IMR-90 (cell line): ENCODE measurements around the gene OTUD4. TPM values are rescaled to one million over a fixed set of nuclear protein-coding genes. Genes with fewer than 3 reads are reported as not detected.

Source experiments
- ATAC-seq: fragments of 200-7000 bp; cut with Tn5 transposase; 2 replicates; pipeline ENCODE4 v1.9.1; 2020; ENCODE audit warnings: low read depth, mild to moderate bottlenecking, moderate library complexity
- BruUV-seq: library from RNA; stranded (reverse); fragments of 400-500 nt; replicated peaks from 2 replicates; lab custom pipeline; 2021; lab: Mats Ljungman, UMichigan
- CTCF ChIA-PET: fragments of 300-600 bp; formaldehyde crosslinking; extraction: SDS; loops from one replicate; lab custom pipeline; 2021; ENCODE audit warnings: antibody characterized with exemption; lab: Yijun Ruan, JAX
- POLR2A ChIA-PET: fragments of 300-600 bp; sonication (Branson Sonifier 250); formaldehyde crosslinking; loops from one replicate; lab custom pipeline; 2022; ENCODE audit warnings: antibody characterized with exemption; ENCODE audit not compliant: unreplicated experiment; lab: Charles Lee
- DNase-seq: peaks from one replicate; pipeline ENCODE4 v3.0.0; 2013
- H2AFZ ChIP-seq: replicated peaks from 2 replicates; pipeline ENCODE3; 2013; ENCODE audit warnings: low read length, mild to moderate bottlenecking; ENCODE audit not compliant: poor library complexity
- H2AK5ac ChIP-seq: 2 replicates; pipeline ENCODE4 v1.6.1; 2013; ENCODE audit warnings: low read depth, low read length, inconsistent platforms
- H2AK9ac ChIP-seq: replicated peaks from 2 replicates; pipeline ENCODE3; 2013; ENCODE audit warnings: mild to moderate bottlenecking, low read depth, low read length, moderate library complexity; ENCODE audit not compliant: poor library complexity
- H2BK120ac ChIP-seq: 2 replicates; pipeline ENCODE4 v1.6.1; 2013; ENCODE audit warnings: low read depth, low read length, inconsistent platforms
- H2BK15ac ChIP-seq: 3 replicates; pipeline ENCODE4 v1.6.1; 2013; ENCODE audit warnings: low read depth, low read length, inconsistent platforms
- H2BK20ac ChIP-seq: 2 replicates; pipeline ENCODE4 v1.6.1; 2013; ENCODE audit warnings: low read depth, mild to moderate bottlenecking, inconsistent platforms, low read length, moderate library complexity
- H2BK5ac ChIP-seq: 2 replicates; pipeline ENCODE4 v1.6.1; 2013; ENCODE audit warnings: mild to moderate bottlenecking, low read depth, low read length, inconsistent platforms; ENCODE audit not compliant: poor library complexity, severe bottlenecking
- H3K14ac ChIP-seq: replicated peaks from 2 replicates; pipeline ENCODE4 v1.6.1; 2013; ENCODE audit warnings: low read depth, low read length, inconsistent platforms
- H3K18ac ChIP-seq: 2 replicates; pipeline ENCODE4 v1.6.1; 2013; ENCODE audit warnings: low read depth, low read length, control low read depth
- H3K23ac ChIP-seq: 2 replicates; pipeline ENCODE4 v1.6.1; 2013; ENCODE audit warnings: low read depth, low read length, inconsistent platforms
- H3K27ac ChIP-seq: 2 replicates; pipeline ENCODE4 v1.5.1; 2013; ENCODE audit warnings: mild to moderate bottlenecking, control low read depth, low read length; ENCODE audit not compliant: insufficient read depth
- H3K27me3 ChIP-seq: 2 replicates; pipeline ENCODE4 v1.6.1; 2013; ENCODE audit warnings: low read length; ENCODE audit not compliant: control insufficient read depth, insufficient read depth
- H3K36me3 ChIP-seq: 2 replicates; pipeline ENCODE4 v1.6.1; 2013; ENCODE audit warnings: low read length, mixed read lengths; ENCODE audit not compliant: control insufficient read depth, insufficient read depth
- H3K4ac ChIP-seq: 2 replicates; pipeline ENCODE4 v1.6.1; 2013; ENCODE audit warnings: low read depth, low read length, inconsistent platforms
- H3K4me1 ChIP-seq: 2 replicates; pipeline ENCODE4 v1.6.1; 2013; ENCODE audit warnings: low read length, mixed read lengths; ENCODE audit not compliant: control insufficient read depth, insufficient read depth
- H3K4me2 ChIP-seq: 2 replicates; pipeline ENCODE4 v1.6.1; 2013; ENCODE audit warnings: low read depth, mild to moderate bottlenecking, control low read depth, low read length, moderate library complexity
- H3K4me3 ChIP-seq: 2 replicates; pipeline ENCODE4 v1.5.1; 2013; ENCODE audit warnings: low read depth, mild to moderate bottlenecking, control low read depth, low read length, moderate library complexity; ENCODE audit not compliant: insufficient read depth
- H3K56ac ChIP-seq: 2 replicates; pipeline ENCODE4 v1.6.1; 2013; ENCODE audit warnings: low read length, inconsistent platforms; ENCODE audit not compliant: insufficient read depth; ENCODE audit errors: extremely low read depth
- H3K79me1 ChIP-seq, 2 experiments: 2 replicates each; pipeline ENCODE4 v1.6.1; 2013; ENCODE audit warnings: low read length in 2 of 2, inconsistent platforms in 1 of 2, low read depth in 1 of 2
- H3K9ac ChIP-seq: 2 replicates; pipeline ENCODE4 v1.6.1; 2013; ENCODE audit warnings: low read depth, low read length, control low read depth
- H3K9me1 ChIP-seq: 2 replicates; pipeline ENCODE4 v1.6.1; 2013; ENCODE audit warnings: low read length, inconsistent platforms; ENCODE audit not compliant: insufficient read depth
- H3K9me3 ChIP-seq: 2 replicates; pipeline ENCODE4 v1.6.1; 2013; ENCODE audit warnings: low read length; ENCODE audit not compliant: control insufficient read depth, insufficient read depth
- H4K20me1 ChIP-seq: 2 replicates; pipeline ENCODE4 v1.6.1; 2013; ENCODE audit warnings: low read length, inconsistent platforms; ENCODE audit not compliant: insufficient read depth
- H4K5ac ChIP-seq: 2 replicates; pipeline ENCODE4 v1.6.1; 2013; ENCODE audit warnings: mild to moderate bottlenecking, low read depth, low read length, control low read depth
- H4K8ac ChIP-seq, 2 experiments: 2 replicates each; pipeline ENCODE4 v1.6.1; 2013; ENCODE audit warnings: low read depth in 2 of 2, low read length in 2 of 2, control low read depth in 1 of 2, inconsistent platforms in 1 of 2
- H4K91ac ChIP-seq: 2 replicates; pipeline ENCODE4 v1.6.1; 2013; ENCODE audit warnings: low read depth, low read length, inconsistent platforms; ENCODE audit not compliant: insufficient read depth
- MAZ ChIP-seq: IDR thresholded peaks from 2 replicates; pipeline ENCODE4 v1.6.1; 2012; ENCODE audit warnings: low read depth, mild to moderate bottlenecking, low read length, improper control_type of control experiment, moderate library complexity, borderline replicate concordance
- NFE2L2 ChIP-seq: fragments of 150-350 bp; IDR thresholded peaks from 2 replicates; pipeline ENCODE4 v1.6.1; 2016; ENCODE audit warnings: low read depth, mild to moderate bottlenecking, low read length
- POLR2A ChIP-seq: IDR thresholded peaks from 2 replicates; pipeline ENCODE4 v1.6.1; 2012; ENCODE audit warnings: mild to moderate bottlenecking, low read depth, low read length
- RCOR1 ChIP-seq: IDR thresholded peaks from 2 replicates; pipeline ENCODE4 v1.6.1; 2012; ENCODE audit warnings: mild to moderate bottlenecking, low read length, improper control_type of control experiment; ENCODE audit not compliant: insufficient replicate concordance
- SMC3 ChIP-seq: fragments of 150-350 bp; IDR thresholded peaks from 2 replicates; pipeline ENCODE4 v1.6.1; 2016; ENCODE audit warnings: low read depth, mild to moderate bottlenecking, antibody characterized with exemption, low read length, moderate library complexity
- WGBS, 2 experiments: methylation state at CpG; one replicate each; pipeline versions ENCODE4 v1.1.5 to v1.1.7; 2013; ENCODE audit warnings: missing lambda C conversion rate in 2 of 2; ENCODE audit not compliant: insufficient read length in 1 of 2; ENCODE audit errors: extremely low coverage in 2 of 2; 5-methylcytosine and 5-hydroxymethylcytosine counted together
- dilution Hi-C: fragments of 300-500 bp; cut with HindIII; formaldehyde crosslinking; loops from one replicate; pipeline ENCODE4 v1.14.3; 2018; ENCODE audit warnings: low sequenced_read_pairs; ENCODE audit not compliant: unreplicated experiment
- in situ Hi-C: fragments of 300-500 bp; cut with MboI; formaldehyde crosslinking; loops from 3 replicates; pipeline ENCODE4 v1.14.3; 2019; ENCODE audit warnings: low sequenced_read_pairs, inconsistent platforms, mixed read lengths
- intact Hi-C: fragments of 100-400 bp; cut with micrococcal nuclease; formaldehyde crosslinking; loops from 2 replicates; pipeline ENCODE4 v1.10.0; 2022
- polyA plus RNA-seq, 3 experiments: library from polyadenylated mRNA; depleted of rRNA; stranded (reverse); fragments of >200 nt; gene quantifications; 2 replicates each; pipeline ENCODE4 v1.2.3, GENCODE V29; 2012; ENCODE audit warnings: low replicate concordance in 1 of 3
- total RNA-seq: library from RNA; depleted of rRNA; stranded (reverse); fragments of >200 nt; gene quantifications from 2 replicates; pipeline ENCODE4 v1.2.3, GENCODE V29; 2012
- TF ChIP-seq, protein P1 (sequence below): fragments of 150-350 bp; IDR thresholded peaks from 2 replicates; pipeline ENCODE4 v1.6.1; 2016; ENCODE audit warnings: low read depth, mild to moderate bottlenecking, low read length, moderate library complexity, borderline replicate concordance

OTUD4 gene
- total and polyA plus RNA-seq, 2 of the 4 experiments (the other 2 are of a cell fraction): 11.0 to 12.4 TPM

DNA sequence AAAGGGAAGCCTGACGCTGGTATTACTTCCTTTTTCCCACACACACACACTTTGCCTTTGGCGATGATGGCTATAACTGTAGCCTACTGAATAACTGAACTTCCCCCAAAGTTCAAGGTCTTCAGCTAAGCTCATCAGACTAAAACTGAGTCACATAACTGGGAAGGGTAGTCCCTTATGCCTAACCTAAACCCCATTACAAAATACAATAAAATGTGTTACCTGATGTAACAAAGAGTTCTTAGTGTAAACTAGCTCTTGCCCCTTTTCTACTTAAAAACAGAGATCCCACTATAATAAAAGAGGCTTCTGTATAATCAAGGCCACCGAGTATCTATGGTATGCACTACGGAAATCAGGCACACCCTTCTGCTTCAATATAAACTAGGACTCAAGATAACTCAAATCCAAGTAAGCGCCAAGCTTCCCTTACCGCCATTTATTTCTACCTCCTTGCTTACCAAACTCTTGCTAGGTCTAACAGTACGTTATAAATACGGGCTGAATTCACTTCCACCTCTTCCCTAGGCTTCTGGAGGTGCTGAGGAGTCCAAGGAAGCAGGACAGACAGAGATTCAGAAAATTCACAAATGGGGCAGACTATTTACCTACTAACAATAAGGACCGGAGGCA lies 2.4 kb downstream of the OTUD4 start (continued):
- TF ChIP-seq RCOR1 (no peak), NFE2L2 (no peak)

GRCh38 chr4:145177511-145177905 lies 2.9 kb downstream of the OTUD4 start:
- Histone ChIP-seq H2BK20ac (no peak overlapping the region), H3K4me1 (no peaks in the 10 kb centered on the region; the same call in 1 of the 2 replicates), H3K4ac (peak overlapping the region; percentile 62; the same call in 1 of the 2 replicates), H2AK5ac (no peak overlapping the region), H3K36me3 (peaks cover 4% of the 10 kb centered on the region), H4K5ac (peak overlapping the region; percentile 40; the same call in 1 of the 2 replicates), H3K14ac (peak overlapping the region; percentile 47; the same call in 1 of the 2 replicates), H3K4me3 (peak overlapping the region; percentile 77; the same call in 1 of the 2 replicates), H2BK5ac (peak overlapping the region; percentile 31), H4K20me1 (peaks cover 6% of the 10 kb centered on the region; the same call in 1 of the 2 replicates), H3K27ac (peak overlapping the region; percentile 58; the same call in 1 of the 2 replicates), H2BK120ac (no peak overlapping the region), H3K27me3 (no peaks in the 10 kb centered on the region), H3K79me1 (peaks cover 3 to 20% of the 10 kb centered on the region in 2 experiments; a peak in 2 of 4 replicates), H2AFZ (no peak overlapping the region), H3K9ac (peak overlapping the region; percentile 57; the same call in 1 of the 2 replicates), H3K56ac (peak overlapping the region; percentile 52; the same call in 1 of the 2 replicates), H4K91ac (no peak overlapping the region), H3K9me1 (0 out of 2 replicates have a peak, but pooled peaks cover 3% of the 10 kb centered on the region), H3K9me3 (no peaks in the 10 kb centered on the region), H3K4me2 (peak overlapping the region; percentile 100), H2AK9ac (no peak overlapping the region), H3K18ac (peak overlapping the region; percentile 48; the same call in 1 of the 2 replicates), H3K23ac (no peak overlapping the region), H4K8ac (0 out of 4 replicates have a peak overlapping the region, but pooled peaks of 1 of the 2 experiments have one; percentile 68), H2BK15ac (no peak overlapping the region)
- ChIA-PET CTCF (interaction anchor here (0.7 kb wide), 1 partner anchor 39 kb away, joined by 3 read pairs; no protein-coding TSS in a partner anchor), POLR2A (no interaction called here)
- no TSS peak for BruUV-seq
- WGBS, 2 experiments: no CpG with 5 or more reads among the region's 4 CpGs
- DNase-seq: peak; percentile 52
- no peak for ATAC-seq
- in situ Hi-C loops: no loop called here
- TF ChIP-seq POLR2A (no peak), MAZ (no peak), SMC3 (no peak)
- TF ChIP-seq, protein P1, sequence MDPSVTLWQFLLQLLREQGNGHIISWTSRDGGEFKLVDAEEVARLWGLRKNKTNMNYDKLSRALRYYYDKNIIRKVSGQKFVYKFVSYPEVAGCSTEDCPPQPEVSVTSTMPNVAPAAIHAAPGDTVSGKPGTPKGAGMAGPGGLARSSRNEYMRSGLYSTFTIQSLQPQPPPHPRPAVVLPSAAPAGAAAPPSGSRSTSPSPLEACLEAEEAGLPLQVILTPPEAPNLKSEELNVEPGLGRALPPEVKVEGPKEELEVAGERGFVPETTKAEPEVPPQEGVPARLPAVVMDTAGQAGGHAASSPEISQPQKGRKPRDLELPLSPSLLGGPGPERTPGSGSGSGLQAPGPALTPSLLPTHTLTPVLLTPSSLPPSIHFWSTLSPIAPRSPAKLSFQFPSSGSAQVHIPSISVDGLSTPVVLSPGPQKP: no peak
- dilution Hi-C loops: no loop called here
- intact Hi-C loops: loop anchor here (10.0 kb wide), 1 partner anchor 627 kb away; no protein-coding TSS in a partner anchor
